ENCODE measurements around the gene HTR2B.

GRCh38 chr2:231124838-231125568, at the start of gene HTR2B:
- TF ChIP-seq POLR2A (IDR thresholded peaks at IDR 0.05; ENCODE audit: low read length) (no peak), GATA1 (IDR thresholded peaks at IDR 0.05; ENCODE audit: low read depth, low read length) (no peak)

All from erythroblast (primary cell).